IMR-90 (cell line): ENCODE data around the gene ATP10B. TPM values are rescaled to one million over a fixed set of nuclear protein-coding genes. Genes with fewer than 3 reads are reported as not detected.

Source experiments
- ATAC-seq: fragments of 200-7000 bp; cut with Tn5 transposase; 2 replicates; pipeline ENCODE4 v1.9.1; 2020; ENCODE audit warnings: low read depth, mild to moderate bottlenecking, moderate library complexity
- BruUV-seq: library from RNA; stranded (reverse); fragments of 400-500 nt; replicated peaks from 2 replicates; lab custom pipeline; 2021; lab: Mats Ljungman, UMichigan
- CTCF ChIA-PET: fragments of 300-600 bp; formaldehyde crosslinking; extraction: SDS; loops from one replicate; lab custom pipeline; 2021; ENCODE audit warnings: antibody characterized with exemption; lab: Yijun Ruan, JAX
- POLR2A ChIA-PET: fragments of 300-600 bp; sonication (Branson Sonifier 250); formaldehyde crosslinking; loops from one replicate; lab custom pipeline; 2022; ENCODE audit warnings: antibody characterized with exemption; ENCODE audit not compliant: unreplicated experiment; lab: Charles Lee
- DNase-seq: peaks from one replicate; pipeline ENCODE4 v3.0.0; 2013
- H2AFZ ChIP-seq: replicated peaks from 2 replicates; pipeline ENCODE3; 2013; ENCODE audit warnings: low read length, mild to moderate bottlenecking; ENCODE audit not compliant: poor library complexity
- H2AK5ac ChIP-seq: 2 replicates; pipeline ENCODE4 v1.6.1; 2013; ENCODE audit warnings: low read depth, low read length, inconsistent platforms
- H2AK9ac ChIP-seq: replicated peaks from 2 replicates; pipeline ENCODE3; 2013; ENCODE audit warnings: mild to moderate bottlenecking, low read depth, low read length, moderate library complexity; ENCODE audit not compliant: poor library complexity
- H2BK120ac ChIP-seq: 2 replicates; pipeline ENCODE4 v1.6.1; 2013; ENCODE audit warnings: low read depth, low read length, inconsistent platforms
- H2BK15ac ChIP-seq: 3 replicates; pipeline ENCODE4 v1.6.1; 2013; ENCODE audit warnings: low read depth, low read length, inconsistent platforms
- H2BK20ac ChIP-seq: 2 replicates; pipeline ENCODE4 v1.6.1; 2013; ENCODE audit warnings: low read depth, mild to moderate bottlenecking, inconsistent platforms, low read length, moderate library complexity
- H2BK5ac ChIP-seq: 2 replicates; pipeline ENCODE4 v1.6.1; 2013; ENCODE audit warnings: mild to moderate bottlenecking, low read depth, low read length, inconsistent platforms; ENCODE audit not compliant: poor library complexity, severe bottlenecking
- H3K14ac ChIP-seq: replicated peaks from 2 replicates; pipeline ENCODE4 v1.6.1; 2013; ENCODE audit warnings: low read depth, low read length, inconsistent platforms
- H3K18ac ChIP-seq: 2 replicates; pipeline ENCODE4 v1.6.1; 2013; ENCODE audit warnings: low read depth, low read length, control low read depth
- H3K23ac ChIP-seq: 2 replicates; pipeline ENCODE4 v1.6.1; 2013; ENCODE audit warnings: low read depth, low read length, inconsistent platforms
- H3K27ac ChIP-seq: 2 replicates; pipeline ENCODE4 v1.5.1; 2013; ENCODE audit warnings: mild to moderate bottlenecking, control low read depth, low read length; ENCODE audit not compliant: insufficient read depth
- H3K27me3 ChIP-seq: 2 replicates; pipeline ENCODE4 v1.6.1; 2013; ENCODE audit warnings: low read length; ENCODE audit not compliant: control insufficient read depth, insufficient read depth
- H3K36me3 ChIP-seq: 2 replicates; pipeline ENCODE4 v1.6.1; 2013; ENCODE audit warnings: low read length, mixed read lengths; ENCODE audit not compliant: control insufficient read depth, insufficient read depth
- H3K4ac ChIP-seq: 2 replicates; pipeline ENCODE4 v1.6.1; 2013; ENCODE audit warnings: low read depth, low read length, inconsistent platforms
- H3K4me1 ChIP-seq: 2 replicates; pipeline ENCODE4 v1.6.1; 2013; ENCODE audit warnings: low read length, mixed read lengths; ENCODE audit not compliant: control insufficient read depth, insufficient read depth
- H3K4me2 ChIP-seq: 2 replicates; pipeline ENCODE4 v1.6.1; 2013; ENCODE audit warnings: low read depth, mild to moderate bottlenecking, control low read depth, low read length, moderate library complexity
- H3K4me3 ChIP-seq: 2 replicates; pipeline ENCODE4 v1.5.1; 2013; ENCODE audit warnings: low read depth, mild to moderate bottlenecking, control low read depth, low read length, moderate library complexity; ENCODE audit not compliant: insufficient read depth
- H3K56ac ChIP-seq: 2 replicates; pipeline ENCODE4 v1.6.1; 2013; ENCODE audit warnings: low read length, inconsistent platforms; ENCODE audit not compliant: insufficient read depth; ENCODE audit errors: extremely low read depth
- H3K79me1 ChIP-seq, 2 experiments: 2 replicates each; pipeline ENCODE4 v1.6.1; 2013; ENCODE audit warnings: low read length in 2 of 2, inconsistent platforms in 1 of 2, low read depth in 1 of 2
- H3K9ac ChIP-seq: 2 replicates; pipeline ENCODE4 v1.6.1; 2013; ENCODE audit warnings: low read depth, low read length, control low read depth
- H3K9me1 ChIP-seq: 2 replicates; pipeline ENCODE4 v1.6.1; 2013; ENCODE audit warnings: low read length, inconsistent platforms; ENCODE audit not compliant: insufficient read depth
- H3K9me3 ChIP-seq: 2 replicates; pipeline ENCODE4 v1.6.1; 2013; ENCODE audit warnings: low read length; ENCODE audit not compliant: control insufficient read depth, insufficient read depth
- H4K20me1 ChIP-seq: 2 replicates; pipeline ENCODE4 v1.6.1; 2013; ENCODE audit warnings: low read length, inconsistent platforms; ENCODE audit not compliant: insufficient read depth
- H4K5ac ChIP-seq: 2 replicates; pipeline ENCODE4 v1.6.1; 2013; ENCODE audit warnings: mild to moderate bottlenecking, low read depth, low read length, control low read depth
- H4K8ac ChIP-seq, 2 experiments: 2 replicates each; pipeline ENCODE4 v1.6.1; 2013; ENCODE audit warnings: low read depth in 2 of 2, low read length in 2 of 2, control low read depth in 1 of 2, inconsistent platforms in 1 of 2
- H4K91ac ChIP-seq: 2 replicates; pipeline ENCODE4 v1.6.1; 2013; ENCODE audit warnings: low read depth, low read length, inconsistent platforms; ENCODE audit not compliant: insufficient read depth
- CTCF ChIP-seq: conservative IDR thresholded peaks from 2 replicates; pipeline ENCODE4 v1.5.1; 2012; ENCODE audit warnings: mild to moderate bottlenecking, low read depth, low read length, improper control_type of control experiment
- FOS ChIP-seq: fragments of 150-350 bp; IDR thresholded peaks from 2 replicates; pipeline ENCODE4 v1.6.1; 2016; ENCODE audit warnings: low read depth, low read length
- MAZ ChIP-seq: IDR thresholded peaks from 2 replicates; pipeline ENCODE4 v1.6.1; 2012; ENCODE audit warnings: low read depth, mild to moderate bottlenecking, low read length, improper control_type of control experiment, moderate library complexity, borderline replicate concordance
- RAD21 ChIP-seq: IDR thresholded peaks from 2 replicates; pipeline ENCODE4 v1.6.1; 2012; ENCODE audit warnings: low read length, improper control_type of control experiment
- RCOR1 ChIP-seq: IDR thresholded peaks from 2 replicates; pipeline ENCODE4 v1.6.1; 2012; ENCODE audit warnings: mild to moderate bottlenecking, low read length, improper control_type of control experiment; ENCODE audit not compliant: insufficient replicate concordance
- RFX5 ChIP-seq: IDR thresholded peaks from 2 replicates; pipeline ENCODE4 v1.8.0; 2012; ENCODE audit warnings: low read depth, mild to moderate bottlenecking, low read length, moderate library complexity
- USF2 ChIP-seq: fragments of 150-350 bp; IDR thresholded peaks from 2 replicates; pipeline ENCODE4 v1.6.1; 2017; ENCODE audit warnings: mild to moderate bottlenecking, antibody characterized with exemption, low read length, low read depth
- WGBS, 2 experiments: methylation state at CpG; one replicate each; pipeline versions ENCODE4 v1.1.5 to v1.1.7; 2013; ENCODE audit warnings: missing lambda C conversion rate in 2 of 2; ENCODE audit not compliant: insufficient read length in 1 of 2; ENCODE audit errors: extremely low coverage in 2 of 2; 5-methylcytosine and 5-hydroxymethylcytosine counted together
- dilution Hi-C: fragments of 300-500 bp; cut with HindIII; formaldehyde crosslinking; loops from one replicate; pipeline ENCODE4 v1.14.3; 2018; ENCODE audit warnings: low sequenced_read_pairs; ENCODE audit not compliant: unreplicated experiment
- in situ Hi-C: fragments of 300-500 bp; cut with MboI; formaldehyde crosslinking; loops from 3 replicates; pipeline ENCODE4 v1.14.3; 2019; ENCODE audit warnings: low sequenced_read_pairs, inconsistent platforms, mixed read lengths
- intact Hi-C: fragments of 100-400 bp; cut with micrococcal nuclease; formaldehyde crosslinking; loops from 2 replicates; pipeline ENCODE4 v1.10.0; 2022
- polyA plus RNA-seq, 3 experiments: library from polyadenylated mRNA; depleted of rRNA; stranded (reverse); fragments of >200 nt; gene quantifications; 2 replicates each; pipeline ENCODE4 v1.2.3, GENCODE V29; 2012; ENCODE audit warnings: low replicate concordance in 1 of 3
- total RNA-seq: library from RNA; depleted of rRNA; stranded (reverse); fragments of >200 nt; gene quantifications from 2 replicates; pipeline ENCODE4 v1.2.3, GENCODE V29; 2012

ATP10B gene
- total and polyA plus RNA-seq, 2 of the 4 experiments (the other 2 are of a cell fraction): not detected

DNA sequence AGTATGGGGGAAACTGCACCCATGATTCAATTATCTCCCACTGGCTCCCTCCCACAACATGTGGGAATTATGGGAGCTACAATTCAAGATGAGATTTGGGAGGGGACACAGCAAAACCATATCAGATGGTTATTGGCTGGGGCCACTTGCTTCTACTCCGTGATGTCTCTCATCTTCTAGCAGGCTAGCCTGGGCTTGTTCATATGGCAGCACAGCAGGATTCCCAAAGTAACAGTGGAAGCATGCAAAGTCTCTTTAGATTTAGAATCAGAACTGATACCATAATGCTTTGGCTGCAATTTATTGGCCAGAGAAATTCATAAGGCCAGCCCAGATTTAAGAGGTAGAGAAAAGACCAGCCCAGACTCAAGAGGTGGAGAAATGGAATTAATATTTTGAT is 304.1 kb downstream of the ATP10B start:
- Histone ChIP-seq H3K18ac (no peak overlapping the region), H2AFZ (no peak overlapping the region), H2BK20ac (no peak overlapping the region), H3K4me1 (no peaks in the 10 kb centered on the region), H4K91ac (no peak overlapping the region), H3K14ac (no peak overlapping the region), H2AK5ac (no peak overlapping the region), H3K79me1 (no peaks in the 10 kb centered on the region), H2BK120ac (no peak overlapping the region), H3K27me3 (no peaks in the 10 kb centered on the region), H3K4ac (no peak overlapping the region), H3K36me3 (no peaks in the 10 kb centered on the region), H3K4me2 (no peak overlapping the region), H3K56ac (no peak overlapping the region), H4K5ac (no peak overlapping the region), H2AK9ac (no peak overlapping the region), H3K27ac (no peak overlapping the region), H4K20me1 (no peaks in the 10 kb centered on the region), H4K8ac (no peak overlapping the region), H2BK15ac (no peak overlapping the region), H3K9me1 (no peaks in the 10 kb centered on the region), H3K9ac (no peak overlapping the region), H3K23ac (no peak overlapping the region), H3K4me3 (no peak overlapping the region), H2BK5ac (no peak overlapping the region), H3K9me3 (no peaks in the 10 kb centered on the region)
- ATAC-seq (no peak), DNase-seq (no peak)
- intact Hi-C loops: no loop called here
- dilution Hi-C loops: no loop called here
- ChIA-PET CTCF (no interaction called here), POLR2A (no interaction called here)
- BruUV-seq: no TSS peak
- in situ Hi-C loops: no loop called here
- no CpG with 5 or more reads among the region's 1 CpG for WGBS, 2 experiments
- TF ChIP-seq RCOR1 (no peak), FOS (no peak), CTCF (no peak), RFX5 (no peak), MAZ (no peak), USF2 (no peak), RAD21 (no peak)
